ENCODE data around the gene PLGLB1. TPM values are rescaled to one million over a fixed set of nuclear protein-coding genes. Genes with fewer than 3 reads are reported as not detected.
"Not testable (repeated sequence)": the region's sequence is repeated elsewhere in the genome, so short reads cannot be mapped to it uniquely, and the experiment has no call there.

The PLGLB1 gene
- 8.9 TPM for total RNA-seq

- intact Hi-C loops (cut with DNase I); DNase-seq (ENCODE audit: low spot score); ATAC-seq: not testable (repeated sequence)
Measured at GRCh38 chr2:87021744-87022143, at the start of gene PLGLB1. PLGLB1 (minus strand) TSS chr2:87021844; CDS start chr2:87021783, 61 bp downstream.

GRCh38 chr2:87064305-87064704, 42.7 kb upstream of the PLGLB1 start:
- DNase-seq (ENCODE audit: low spot score); intact Hi-C loops (cut with DNase I); ATAC-seq: not testable (repeated sequence)

GRCh38 chr2:87063431-87063830, 41.8 kb upstream of the PLGLB1 start:
- DNase-seq (ENCODE audit: low spot score); intact Hi-C loops (cut with DNase I): not testable (repeated sequence)
- ATAC-seq = peak; percentile 60

- intact Hi-C loops (cut with DNase I); ATAC-seq: not testable (repeated sequence)
Measured at GRCh38 chr2:87061519-87061918, 39.9 kb upstream of the PLGLB1 start.

GRCh38 chr2:87057606-87058005, 36.0 kb upstream of the PLGLB1 start:
- DNase-seq (ENCODE audit: low spot score); intact Hi-C loops (cut with DNase I); ATAC-seq: not testable (repeated sequence)

More at GRCh38 chr2:87061519-87061918, 39.9 kb upstream of the PLGLB1 start:
- not testable (repeated sequence) for DNase-seq (ENCODE audit: low spot score)

- intact Hi-C loops (cut with DNase I); ATAC-seq; DNase-seq (ENCODE audit: low spot score): not testable (repeated sequence)
Measured at GRCh38 chr2:87056843-87057242, 35.2 kb upstream of the PLGLB1 start.

- DNase-seq (ENCODE audit: low spot score); ATAC-seq; intact Hi-C loops (cut with DNase I): not testable (repeated sequence)
Measured at GRCh38 chr2:87056435-87056834, 34.8 kb upstream of the PLGLB1 start.

GRCh38 chr2:87054375-87054774, 32.7 kb upstream of the PLGLB1 start:
- ATAC-seq; DNase-seq (ENCODE audit: low spot score); intact Hi-C loops (cut with DNase I): not testable (repeated sequence)

- DNase-seq (ENCODE audit: low spot score); intact Hi-C loops (cut with DNase I): not testable (repeated sequence)
- ATAC-seq = peak; percentile 51
Measured at GRCh38 chr2:87041321-87041978, 19.8 kb upstream of the PLGLB1 start.

- ATAC-seq; DNase-seq (ENCODE audit: low spot score); intact Hi-C loops (cut with DNase I): not testable (repeated sequence)
Measured at GRCh38 chr2:87028607-87029006, 7.0 kb upstream of the PLGLB1 start.

- ATAC-seq = peak; percentile 51
- DNase-seq (ENCODE audit: low spot score); intact Hi-C loops (cut with DNase I): not testable (repeated sequence)
Measured at GRCh38 chr2:87026816-87027215, 5.2 kb upstream of the PLGLB1 start.

GRCh38 chr2:87025927-87026326, 4.3 kb upstream of the PLGLB1 start:
- DNase-seq (ENCODE audit: low spot score); intact Hi-C loops (cut with DNase I): not testable (repeated sequence)
- peak; percentile 17 for ATAC-seq

- intact Hi-C loops (cut with DNase I); ATAC-seq; DNase-seq (ENCODE audit: low spot score): not testable (repeated sequence)
Measured at GRCh38 chr2:87023988-87024615, 2.5 kb upstream of the PLGLB1 start.

GRCh38 chr2:87021043-87021442, 601 bp downstream of the PLGLB1 start:
- ATAC-seq; DNase-seq (ENCODE audit: low spot score); intact Hi-C loops (cut with DNase I): not testable (repeated sequence)

- ATAC-seq; intact Hi-C loops (cut with DNase I); DNase-seq (ENCODE audit: low spot score): not testable (repeated sequence)
Measured at GRCh38 chr2:87019053-87019452, 2.6 kb downstream of the PLGLB1 start.

GRCh38 chr2:87014489-87015169, 7.0 kb downstream of the PLGLB1 start:
- ATAC-seq; DNase-seq (ENCODE audit: low spot score); intact Hi-C loops (cut with DNase I): not testable (repeated sequence)

GRCh38 chr2:87004398-87004797, 17.2 kb downstream of the PLGLB1 start:
- ATAC-seq; DNase-seq (ENCODE audit: low spot score); intact Hi-C loops (cut with DNase I): not testable (repeated sequence)
